ENCODE data around the gene PLAGL1.

DNA sequence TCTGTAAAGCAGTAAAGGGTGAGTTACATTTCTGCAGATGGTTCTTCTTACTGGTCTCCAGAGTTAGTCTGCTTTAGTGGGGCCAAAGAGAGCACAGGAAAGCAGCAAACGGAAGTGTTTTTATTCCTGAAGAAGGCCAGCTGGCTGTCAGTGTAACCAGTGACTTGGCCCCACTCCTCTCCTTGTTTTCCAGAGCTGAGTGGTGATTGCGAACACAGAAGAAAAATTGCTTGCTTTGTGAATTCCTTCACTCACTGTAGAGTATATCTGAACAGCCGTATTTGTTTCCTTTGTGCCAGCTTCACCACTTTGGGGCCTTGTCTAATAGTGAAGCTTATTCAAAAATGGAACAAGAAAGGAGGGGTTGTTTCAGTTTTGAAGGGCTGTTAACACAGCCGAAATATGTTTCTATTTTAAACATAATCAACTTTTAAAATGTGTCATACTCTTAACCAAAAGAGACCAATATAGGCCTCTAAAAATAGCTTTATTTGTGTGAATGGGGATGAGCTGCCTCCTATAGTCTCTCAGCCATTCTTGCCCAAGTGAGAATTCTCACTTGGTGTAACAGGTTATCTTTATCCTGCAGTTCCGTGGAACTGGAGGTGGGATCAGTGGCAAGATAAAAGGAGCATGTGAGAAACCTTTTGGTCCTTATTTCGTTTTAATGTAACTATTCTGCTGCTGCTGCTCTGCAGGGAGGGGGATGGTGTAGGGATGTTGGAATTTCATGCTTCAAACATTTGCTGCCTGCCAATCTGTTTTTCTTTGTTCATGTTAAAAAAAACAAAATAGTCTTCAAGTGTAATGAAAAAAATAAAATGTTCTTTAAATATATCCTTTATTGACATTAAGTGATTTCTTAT lies 105.9 kb downstream of the PLAGL1 start:
- no peak for TF ChIP-seq JUN (IDR thresholded peaks at IDR 0.05)
- no peak for TF ChIP-seq PHF8 (IDR thresholded peaks at IDR 0.05; ENCODE audit: borderline replicate concordance, low read depth)
- TF ChIP-seq, protein P1, sequence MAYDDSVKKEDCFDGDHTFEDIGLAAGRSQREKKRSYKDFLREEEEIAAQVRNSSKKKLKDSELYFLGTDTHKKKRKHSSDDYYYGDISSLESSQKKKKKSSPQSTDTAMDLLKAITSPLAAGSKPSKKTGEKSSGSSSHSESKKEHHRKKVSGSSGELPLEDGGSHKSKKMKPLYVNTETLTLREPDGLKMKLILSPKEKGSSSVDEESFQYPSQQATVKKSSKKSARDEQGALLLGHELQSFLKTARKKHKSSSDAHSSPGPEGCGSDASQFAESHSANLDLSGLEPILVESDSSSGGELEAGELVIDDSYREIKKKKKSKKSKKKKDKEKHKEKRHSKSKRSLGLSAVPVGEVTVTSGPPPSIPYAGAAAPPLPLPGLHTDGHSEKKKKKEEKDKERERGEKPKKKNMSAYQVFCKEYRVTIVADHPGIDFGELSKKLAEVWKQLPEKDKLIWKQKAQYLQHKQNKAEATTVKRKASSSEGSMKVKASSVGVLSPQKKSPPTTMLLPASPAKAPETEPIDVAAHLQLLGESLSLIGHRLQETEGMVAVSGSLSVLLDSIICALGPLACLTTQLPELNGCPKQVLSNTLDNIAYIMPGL (CRISPR knock-in tag; IDR thresholded peaks at IDR 0.05; ENCODE audit: borderline replicate concordance) = no peak
- TF ChIP-seq, protein P2, sequence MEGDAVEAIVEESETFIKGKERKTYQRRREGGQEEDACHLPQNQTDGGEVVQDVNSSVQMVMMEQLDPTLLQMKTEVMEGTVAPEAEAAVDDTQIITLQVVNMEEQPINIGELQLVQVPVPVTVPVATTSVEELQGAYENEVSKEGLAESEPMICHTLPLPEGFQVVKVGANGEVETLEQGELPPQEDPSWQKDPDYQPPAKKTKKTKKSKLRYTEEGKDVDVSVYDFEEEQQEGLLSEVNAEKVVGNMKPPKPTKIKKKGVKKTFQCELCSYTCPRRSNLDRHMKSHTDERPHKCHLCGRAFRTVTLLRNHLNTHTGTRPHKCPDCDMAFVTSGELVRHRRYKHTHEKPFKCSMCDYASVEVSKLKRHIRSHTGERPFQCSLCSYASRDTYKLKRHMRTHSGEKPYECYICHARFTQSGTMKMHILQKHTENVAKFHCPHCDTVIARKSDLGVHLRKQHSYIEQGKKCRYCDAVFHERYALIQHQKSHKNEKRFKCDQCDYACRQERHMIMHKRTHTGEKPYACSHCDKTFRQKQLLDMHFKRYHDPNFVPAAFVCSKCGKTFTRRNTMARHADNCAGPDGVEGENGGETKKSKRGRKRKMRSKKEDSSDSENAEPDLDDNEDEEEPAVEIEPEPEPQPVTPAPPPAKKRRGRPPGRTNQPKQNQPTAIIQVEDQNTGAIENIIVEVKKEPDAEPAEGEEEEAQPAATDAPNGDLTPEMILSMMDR (IDR thresholded peaks at IDR 0.05) = no peak

All from A549 (cell line).